Fibroblast of lung (primary cell): ENCODE results near the gene VWA2. TPM values are rescaled to one million over a fixed set of nuclear protein-coding genes. Genes with fewer than 3 reads are reported as not detected.

Experiments
- DNase-seq, 2 donors: peaks; one replicate each; pipeline versions ENCODE4 v3.0.0 to v3.0.0-alpha.2; 2010; ENCODE audit warnings: low read depth in 2 of 2
- H2AFZ ChIP-seq: 2 replicates; pipeline ENCODE4 v1.5.1; 2012; ENCODE audit warnings: low read length, control low read depth, inconsistent platforms
- H3K27ac ChIP-seq: 2 replicates; pipeline ENCODE4 v1.5.1; 2011; ENCODE audit warnings: low read length, control low read depth; ENCODE audit not compliant: insufficient read depth
- H3K27me3 ChIP-seq: 2 replicates; pipeline ENCODE4 v1.5.1; 2011; ENCODE audit warnings: mild to moderate bottlenecking, low read length; ENCODE audit not compliant: control insufficient read depth, insufficient read depth
- H3K36me3 ChIP-seq: 2 replicates; pipeline ENCODE4 v1.5.1; 2011; ENCODE audit warnings: low read length; ENCODE audit not compliant: control insufficient read depth, insufficient read depth
- H3K4me1 ChIP-seq: 2 replicates; pipeline ENCODE4 v1.5.1; 2011; ENCODE audit warnings: low read length; ENCODE audit not compliant: control insufficient read depth, insufficient read depth; ENCODE audit errors: extremely low read depth
- H3K4me2 ChIP-seq: 2 replicates; pipeline ENCODE4 v1.5.1; 2011; ENCODE audit warnings: low read length, control low read depth; ENCODE audit not compliant: insufficient read depth; ENCODE audit errors: extremely low read depth
- H3K4me3 ChIP-seq, 4 experiments: fragments of 200-600 bp in 1 of 4; sonication (generic) in 1 of 4; replicated peaks in 1 of 4; 2 replicates each; pipeline ENCODE4 v1.5.1; 2011 to 2016; ENCODE audit warnings: low read length in 4 of 4, low read depth in 3 of 4, mild to moderate bottlenecking in 3 of 4, control low read depth in 2 of 4, inconsistent platforms in 1 of 4, mixed read lengths in 1 of 4; ENCODE audit not compliant: insufficient read depth in 1 of 4; ENCODE audit errors: control extremely low read depth in 1 of 4
- H3K79me2 ChIP-seq: 2 replicates; pipeline ENCODE4 v1.5.1; 2012; ENCODE audit warnings: mild to moderate bottlenecking, low read length, inconsistent platforms; ENCODE audit not compliant: control insufficient read depth, insufficient read depth
- H3K9ac ChIP-seq: 2 replicates; pipeline ENCODE4 v1.5.1; 2011; ENCODE audit warnings: mild to moderate bottlenecking, low read length, control low read depth; ENCODE audit not compliant: insufficient read depth
- H3K9me3 ChIP-seq: 2 replicates; pipeline ENCODE4 v1.5.1; 2012; ENCODE audit warnings: low read depth, low read length; ENCODE audit not compliant: control insufficient read depth, insufficient read depth
- H4K20me1 ChIP-seq: 2 replicates; pipeline ENCODE4 v1.5.1; 2011; ENCODE audit warnings: low read length; ENCODE audit not compliant: control insufficient read depth, insufficient read depth; ENCODE audit errors: extremely low read depth
- EZH2 ChIP-seq: IDR thresholded peaks from 2 replicates; pipeline ENCODE4 v1.5.1; 2012; ENCODE audit warnings: low read length, control low read depth, mild to moderate bottlenecking; ENCODE audit errors: missing control alignments
- polyA plus RNA-seq, 2 donors: library from polyadenylated mRNA; depleted of rRNA in 1 of 2; stranded (reverse) in 1 of 2; unstranded in 1 of 2; fragments of >200 nt; gene quantifications; 2 replicates each; pipeline ENCODE4 v1.2.1, GENCODE V29; 2011 to 2012; ENCODE audit warnings: missing spikeins in 1 of 2
- total RNA-seq: library from RNA; depleted of rRNA; stranded (reverse); fragments of >200 nt; gene quantifications from 2 replicates; pipeline ENCODE4 v1.2.1, GENCODE V29; 2014
- TF ChIP-seq, protein P1 (sequence below), 2 donors: IDR thresholded peaks in 1 of 2; conservative IDR thresholded peaks in 1 of 2; 1 replicate in 1 of 2; 2 replicates in 1 of 2; pipeline ENCODE4 v1.5.1; 2011 to 2012; ENCODE audit warnings: low read length in 2 of 2, control low read depth in 1 of 2, inconsistent platforms in 1 of 2, low read depth in 1 of 2, mild to moderate bottlenecking in 1 of 2

Gene VWA2
- total and polyA plus RNA-seq, 2 donors (not counting 1 experiment from before 2014, with no cell fraction given), result 0.11 to 0.17 TPM

DNA sequence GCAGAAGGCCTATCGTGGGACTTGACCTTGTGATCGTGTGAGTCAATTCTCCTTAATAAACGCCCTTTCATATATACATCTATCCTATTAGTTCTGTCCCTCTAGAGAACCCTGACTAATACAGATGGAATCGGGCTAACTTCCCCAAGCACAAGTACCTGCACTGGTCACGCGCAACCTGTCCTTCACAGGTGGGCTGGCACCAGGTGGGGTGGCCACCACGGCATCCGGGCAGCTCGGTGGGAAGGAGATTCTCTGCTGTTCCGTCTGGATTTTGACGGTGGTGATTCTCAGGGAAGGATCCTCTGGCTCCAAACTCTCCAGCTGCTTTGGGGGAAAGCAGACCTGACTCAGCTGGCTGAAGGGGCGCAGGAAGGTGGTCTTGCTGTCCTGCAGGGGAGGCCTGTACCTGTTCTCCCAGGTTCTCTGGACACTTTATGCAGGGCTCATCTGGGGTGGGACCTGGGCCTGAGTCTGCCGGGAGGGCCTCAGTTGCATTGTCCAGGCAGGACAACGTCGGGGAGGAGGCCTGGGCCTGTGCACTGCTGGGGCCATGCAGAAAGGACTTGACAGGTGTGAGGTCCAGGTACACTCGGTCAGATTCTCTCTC, 61.1 kb downstream of the VWA2 start:
- no peaks in the 10 kb centered on the region for H3K36me3 ChIP-seq
- no peaks in the 10 kb centered on the region for H3K79me2 ChIP-seq
- H3K9me3 ChIP-seq, result no peaks in the 10 kb centered on the region
- no peak overlapping the region for H3K4me2 ChIP-seq
- peaks cover 4% of the 10 kb centered on the region for H3K4me1 ChIP-seq
- DNase-seq, result no peak
- peaks cover 3% of the 10 kb centered on the region for H3K27me3 ChIP-seq
- no peak overlapping the region for H3K9ac ChIP-seq
- no peaks in the 10 kb centered on the region for H4K20me1 ChIP-seq
- no peak overlapping the region for H2AFZ ChIP-seq
- H3K4me3 ChIP-seq, result no peak overlapping the region
- no peak overlapping the region for H3K27ac ChIP-seq
- TF ChIP-seq, protein P1, sequence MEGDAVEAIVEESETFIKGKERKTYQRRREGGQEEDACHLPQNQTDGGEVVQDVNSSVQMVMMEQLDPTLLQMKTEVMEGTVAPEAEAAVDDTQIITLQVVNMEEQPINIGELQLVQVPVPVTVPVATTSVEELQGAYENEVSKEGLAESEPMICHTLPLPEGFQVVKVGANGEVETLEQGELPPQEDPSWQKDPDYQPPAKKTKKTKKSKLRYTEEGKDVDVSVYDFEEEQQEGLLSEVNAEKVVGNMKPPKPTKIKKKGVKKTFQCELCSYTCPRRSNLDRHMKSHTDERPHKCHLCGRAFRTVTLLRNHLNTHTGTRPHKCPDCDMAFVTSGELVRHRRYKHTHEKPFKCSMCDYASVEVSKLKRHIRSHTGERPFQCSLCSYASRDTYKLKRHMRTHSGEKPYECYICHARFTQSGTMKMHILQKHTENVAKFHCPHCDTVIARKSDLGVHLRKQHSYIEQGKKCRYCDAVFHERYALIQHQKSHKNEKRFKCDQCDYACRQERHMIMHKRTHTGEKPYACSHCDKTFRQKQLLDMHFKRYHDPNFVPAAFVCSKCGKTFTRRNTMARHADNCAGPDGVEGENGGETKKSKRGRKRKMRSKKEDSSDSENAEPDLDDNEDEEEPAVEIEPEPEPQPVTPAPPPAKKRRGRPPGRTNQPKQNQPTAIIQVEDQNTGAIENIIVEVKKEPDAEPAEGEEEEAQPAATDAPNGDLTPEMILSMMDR (conservative IDR thresholded peaks at IDR 0.05 in 1 of 2, IDR thresholded peaks at IDR 0.05 in 1 of 2; ENCODE audit: low read depth in 1 of 2, low read length in 2 of 2), result no peak
- no peak for TF ChIP-seq EZH2

DNA sequence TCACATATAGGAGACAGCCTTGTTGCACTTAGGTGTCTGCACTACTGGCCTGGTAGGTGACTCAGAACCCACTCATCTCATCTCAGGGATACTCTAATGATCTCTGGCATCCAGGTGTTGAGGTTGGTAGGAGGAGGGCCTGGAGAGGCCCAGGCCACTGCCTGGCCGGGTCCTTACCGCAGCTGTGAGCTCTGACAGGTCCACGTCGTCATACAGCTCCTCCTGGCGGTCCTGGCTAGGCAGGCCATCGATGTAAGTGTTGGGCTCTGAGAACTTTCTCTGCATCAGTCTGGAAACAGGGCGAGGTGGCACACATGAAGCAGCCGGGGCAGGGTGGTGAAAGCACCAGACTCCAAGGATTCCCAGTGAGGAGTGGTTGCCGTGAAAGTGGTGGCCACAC, 62.1 kb downstream of the VWA2 start:
- no peaks in the 10 kb centered on the region for H3K79me2 ChIP-seq
- no peaks in the 10 kb centered on the region for H3K9me3 ChIP-seq
- no peak for DNase-seq
- no peak overlapping the region for H3K27ac ChIP-seq
- no peak overlapping the region for H3K9ac ChIP-seq
- no peak overlapping the region for H3K4me3 ChIP-seq
- H3K4me1 ChIP-seq, result peaks cover 4% of the 10 kb centered on the region
- no peaks in the 10 kb centered on the region for H4K20me1 ChIP-seq
- H2AFZ ChIP-seq, result no peak overlapping the region
- no peak for TF ChIP-seq EZH2
- TF ChIP-seq, protein P1 (conservative IDR thresholded peaks at IDR 0.05 in 1 of 2, IDR thresholded peaks at IDR 0.05 in 1 of 2; ENCODE audit: low read depth in 1 of 2, low read length in 2 of 2), result no peak
- peaks cover 3% of the 10 kb centered on the region for H3K27me3 ChIP-seq
- H3K36me3 ChIP-seq, result no peaks in the 10 kb centered on the region
- no peak overlapping the region for H3K4me2 ChIP-seq

GRCh38 chr10:114301951-114302710, 63.1 kb downstream of the VWA2 start:
- H3K27ac ChIP-seq, result no peak overlapping the region
- no peak overlapping the region for H3K4me3 ChIP-seq
- H3K9ac ChIP-seq, result no peak overlapping the region
- H3K4me1 ChIP-seq, result peaks cover 11% of the 10 kb centered on the region
- peaks cover 3% of the 10 kb centered on the region for H3K27me3 ChIP-seq
- no peak for DNase-seq
- no peak overlapping the region for H3K4me2 ChIP-seq
- TF ChIP-seq, protein P1 (conservative IDR thresholded peaks at IDR 0.05 in 1 of 2, IDR thresholded peaks at IDR 0.05 in 1 of 2; ENCODE audit: low read depth in 1 of 2, low read length in 2 of 2), result no peak
- TF ChIP-seq EZH2, result no peak
- H3K9me3 ChIP-seq, result no peaks in the 10 kb centered on the region
- no peaks in the 10 kb centered on the region for H4K20me1 ChIP-seq
- no peak overlapping the region for H2AFZ ChIP-seq
- H3K36me3 ChIP-seq, result no peaks in the 10 kb centered on the region
- H3K79me2 ChIP-seq, result no peaks in the 10 kb centered on the region
